ENCODE data around the gene CHST11.

Gene CHST11

GRCh38 chr12:104460041-104460719 lies 3.4 kb downstream of the CHST11 start:
- no peak for DNase-seq (ENCODE audit: low read depth)

- DNase-seq (ENCODE audit: low read depth), result no peak
These were observed 4.4 kb downstream of the CHST11 start for GRCh38 chr12:104460973-104461698.

GRCh38 chr12:104462325-104462724 lies 5.6 kb downstream of the CHST11 start:
- no peak for DNase-seq (ENCODE audit: low read depth)

DNA sequence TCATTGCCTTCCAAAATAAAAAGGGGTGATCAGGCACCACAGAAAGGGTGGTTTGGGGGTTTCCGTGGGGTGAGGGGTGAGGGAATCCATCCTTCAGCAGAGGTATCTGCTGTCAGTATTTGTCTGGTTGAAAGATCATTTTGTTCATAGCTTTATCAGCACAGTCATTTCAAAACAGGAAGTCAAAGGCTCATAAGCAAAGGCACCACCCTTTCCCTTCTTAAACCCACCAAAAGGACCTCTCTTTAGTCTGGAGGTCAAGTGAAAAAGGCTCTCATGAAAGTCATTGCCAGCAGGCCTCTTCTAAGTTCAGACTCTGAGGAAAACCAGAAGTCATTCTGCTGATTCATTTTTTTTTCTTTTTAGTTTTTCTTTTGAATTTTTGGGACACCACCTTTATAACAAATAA lies 6.2 kb downstream of the CHST11 start:
- peak; percentile 29 for DNase-seq (ENCODE audit: low read depth)

DNA sequence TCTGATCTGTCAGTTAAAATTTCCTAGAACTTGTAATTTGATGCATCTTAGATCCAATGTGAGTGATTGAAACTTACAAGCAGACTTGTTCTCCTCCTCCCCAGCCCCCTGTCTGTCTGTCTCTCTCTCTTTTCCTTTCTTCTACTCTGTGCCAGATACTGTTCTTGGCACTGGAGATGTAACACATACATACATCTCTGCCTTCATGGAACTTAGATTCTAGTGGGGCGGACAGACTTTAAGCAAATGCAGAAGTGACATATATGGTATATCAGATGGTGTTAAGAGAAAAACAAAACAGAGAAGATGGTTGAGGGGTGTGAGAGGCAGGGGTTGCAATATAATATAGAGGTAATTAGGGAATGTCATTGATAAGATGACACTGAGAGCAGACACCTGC lies 6.6 kb downstream of the CHST11 start:
- no peak for DNase-seq (ENCODE audit: low read depth)

DNA sequence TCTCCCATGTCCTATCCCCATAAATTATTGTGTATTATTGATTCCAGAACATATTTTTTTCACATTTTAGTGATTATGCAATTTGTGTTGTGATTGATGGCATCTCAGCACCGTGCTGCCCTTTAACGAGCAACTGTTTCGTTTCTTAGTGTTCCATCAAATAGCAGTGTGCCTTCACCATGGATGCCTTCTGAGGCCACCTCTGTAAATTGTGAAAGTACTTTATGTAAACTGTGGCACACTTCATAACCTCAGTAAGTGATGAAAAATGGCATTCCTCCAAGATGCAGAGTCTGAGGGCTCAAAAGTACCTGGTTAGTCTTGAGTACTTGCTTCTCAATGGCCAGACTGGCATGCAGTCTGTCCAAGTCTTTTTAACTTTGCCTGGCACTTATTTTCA lies 8.2 kb downstream of the CHST11 start:
- DNase-seq (ENCODE audit: low read depth), result no peak

GRCh38 chr12:104466709-104467345 lies 10.1 kb downstream of the CHST11 start:
- DNase-seq (ENCODE audit: low read depth), result no peak

DNA sequence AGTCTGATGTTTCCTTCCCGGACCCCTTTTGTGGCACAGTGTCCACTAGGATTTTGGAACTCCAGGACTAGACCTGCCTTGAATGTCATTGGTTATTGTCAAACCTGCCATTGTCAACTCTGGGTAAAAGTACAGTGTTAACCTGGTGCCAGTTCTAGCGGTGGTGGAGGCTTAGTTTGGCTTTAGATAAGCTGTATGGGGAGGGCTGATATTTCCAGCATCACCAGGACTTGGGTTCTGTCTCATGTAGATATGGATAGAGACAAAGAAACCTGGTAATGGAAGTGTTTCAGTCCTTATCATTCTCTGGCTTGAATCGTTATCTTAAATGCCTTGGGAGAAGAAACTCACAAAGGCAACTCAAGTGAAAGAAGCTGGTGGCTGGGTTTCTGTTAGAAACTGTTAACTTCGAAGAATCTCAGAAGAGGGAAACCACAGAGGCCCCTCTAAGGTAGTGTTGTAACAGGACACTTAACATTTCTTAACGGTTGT lies 10.6 kb downstream of the CHST11 start:
- DNase-seq (ENCODE audit: low read depth), result no peak

DNA sequence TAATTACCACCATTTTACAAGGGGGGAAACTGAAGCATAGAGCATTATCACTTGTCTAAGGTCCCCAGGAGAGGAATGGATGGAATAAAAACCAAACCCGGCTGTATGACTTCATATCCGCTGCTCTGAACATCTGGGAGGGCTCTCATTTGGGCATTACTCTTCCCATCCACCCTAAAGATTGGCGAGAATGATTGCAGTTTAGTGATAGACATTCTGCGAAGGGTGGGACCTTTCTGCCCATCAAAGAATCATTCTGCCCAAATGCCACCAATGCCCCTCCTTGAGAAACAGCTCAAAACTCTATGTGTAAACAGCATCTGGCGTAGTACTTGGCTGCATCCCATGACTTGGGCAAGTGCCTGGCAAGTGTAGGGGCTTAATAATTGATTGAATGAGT lies 11.6 kb downstream of the CHST11 start:
- DNase-seq (ENCODE audit: low read depth), result no peak

DNA sequence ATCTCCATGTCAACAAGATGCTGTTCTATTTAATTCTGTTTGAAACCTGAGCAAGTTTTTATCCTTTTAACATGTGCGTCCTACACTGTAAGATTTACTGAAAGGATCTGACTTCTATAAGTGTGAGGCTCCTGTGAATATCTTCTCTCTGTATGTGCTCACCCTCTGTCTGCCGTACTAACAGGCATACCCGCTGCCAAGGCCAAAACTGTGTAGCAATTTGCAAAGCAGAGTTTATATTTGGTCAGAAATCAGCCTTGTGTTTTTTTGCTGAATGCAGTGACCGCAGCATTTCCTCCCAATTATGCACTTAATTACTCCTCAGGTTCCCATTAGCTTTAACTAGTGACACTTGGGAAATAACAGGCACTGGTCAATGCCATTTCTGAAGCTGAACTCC lies 12.3 kb downstream of the CHST11 start:
- DNase-seq (ENCODE audit: low read depth), result no peak

DNA sequence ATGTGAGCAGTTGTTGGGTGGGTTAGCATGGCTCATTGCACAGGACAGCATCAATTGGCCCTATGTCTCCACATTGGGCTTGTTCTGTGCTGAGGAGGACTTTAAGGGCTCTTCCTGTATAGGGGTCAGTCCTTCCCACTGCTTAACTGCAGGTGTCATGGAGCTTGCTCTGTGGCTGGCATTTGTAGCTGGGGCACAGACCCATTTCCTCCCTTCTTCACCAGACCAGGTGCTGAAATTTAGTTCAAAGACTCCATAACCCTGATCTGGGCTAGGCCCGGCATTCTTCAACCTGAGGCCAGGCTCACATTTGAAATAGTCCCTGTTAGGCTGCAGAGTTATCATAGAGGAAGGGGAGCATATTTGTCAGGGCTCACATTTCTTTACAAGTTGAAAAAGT lies 12.8 kb downstream of the CHST11 start:
- no peak for DNase-seq (ENCODE audit: low read depth)

DNA sequence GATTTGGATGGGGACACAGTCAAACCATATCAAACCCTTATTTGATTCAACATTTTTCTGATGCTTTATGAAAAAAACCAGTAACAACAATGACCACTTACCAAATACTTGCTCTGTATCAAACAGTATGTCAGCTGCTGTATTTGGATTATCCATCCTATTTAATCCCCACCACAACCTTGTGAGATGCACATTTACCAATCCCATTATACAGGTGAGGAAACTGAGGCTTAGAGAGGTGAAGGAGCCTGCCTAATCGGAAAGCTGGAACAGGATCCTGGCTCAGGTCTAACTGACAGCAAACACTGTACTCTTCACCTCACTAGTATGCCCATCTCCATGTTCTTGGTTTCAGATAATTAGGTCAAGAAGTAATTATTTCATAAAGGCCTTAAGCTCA lies 13.8 kb downstream of the CHST11 start:
- no peak for DNase-seq (ENCODE audit: low read depth)

DNA sequence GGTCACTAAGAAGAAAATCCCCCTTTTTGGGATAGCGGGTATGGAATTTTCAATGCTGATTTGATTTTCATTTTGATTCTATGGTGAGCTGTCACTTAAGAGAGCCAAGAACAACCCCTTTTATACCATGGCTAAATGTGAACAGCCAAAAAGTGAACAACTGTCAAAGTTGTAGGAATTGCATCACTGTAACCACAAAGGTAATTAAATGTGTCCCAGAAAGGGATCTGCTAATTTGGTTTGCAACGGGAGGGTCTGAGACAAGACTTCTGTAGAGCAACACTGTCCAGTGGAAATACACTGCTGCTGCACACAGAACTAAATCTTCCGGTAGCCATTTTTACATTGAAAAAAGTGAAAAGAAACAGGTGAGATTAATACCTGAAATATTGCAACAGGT lies 14.6 kb downstream of the CHST11 start:
- DNase-seq (ENCODE audit: low read depth), result no peak

GRCh38 chr12:104472748-104473147 lies 16.0 kb downstream of the CHST11 start:
- DNase-seq (ENCODE audit: low read depth), result no peak

DNA sequence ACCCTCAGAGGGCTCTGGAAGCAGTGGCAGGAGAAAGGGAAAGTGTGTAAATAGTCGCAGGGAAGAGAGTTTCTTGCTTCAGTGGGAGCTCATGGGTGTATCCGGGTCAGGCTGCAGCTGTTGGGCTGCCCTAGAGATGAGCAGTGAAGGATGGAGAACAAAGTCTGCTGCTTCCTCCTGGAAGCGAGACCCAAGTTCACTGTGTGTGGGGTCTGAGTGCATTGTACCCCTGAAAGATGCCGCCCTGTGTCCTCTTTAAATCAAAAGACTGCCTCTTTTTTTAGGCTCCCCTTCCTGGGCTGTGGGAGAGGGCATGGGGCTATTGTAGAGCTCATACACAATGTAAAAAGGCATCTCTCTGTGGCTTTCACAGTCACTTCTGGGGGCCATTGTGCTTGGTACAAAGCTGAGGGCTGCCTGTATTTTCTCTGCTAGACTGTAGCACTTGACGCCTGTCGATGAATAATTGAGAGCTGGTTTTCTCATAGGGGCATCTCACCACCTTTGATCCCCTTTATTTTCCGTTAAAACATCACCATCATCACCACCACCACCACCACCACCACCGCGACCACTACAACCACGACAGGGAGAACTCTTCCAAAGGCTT lies 16.7 kb downstream of the CHST11 start:
- DNase-seq (ENCODE audit: low read depth), result no peak

- no peak for DNase-seq (ENCODE audit: low read depth)
These were observed 18.5 kb downstream of the CHST11 start for GRCh38 chr12:104475271-104475670.

- DNase-seq (ENCODE audit: low read depth), result no peak
These were observed 21.0 kb downstream of the CHST11 start for GRCh38 chr12:104477510-104478390.

DNA sequence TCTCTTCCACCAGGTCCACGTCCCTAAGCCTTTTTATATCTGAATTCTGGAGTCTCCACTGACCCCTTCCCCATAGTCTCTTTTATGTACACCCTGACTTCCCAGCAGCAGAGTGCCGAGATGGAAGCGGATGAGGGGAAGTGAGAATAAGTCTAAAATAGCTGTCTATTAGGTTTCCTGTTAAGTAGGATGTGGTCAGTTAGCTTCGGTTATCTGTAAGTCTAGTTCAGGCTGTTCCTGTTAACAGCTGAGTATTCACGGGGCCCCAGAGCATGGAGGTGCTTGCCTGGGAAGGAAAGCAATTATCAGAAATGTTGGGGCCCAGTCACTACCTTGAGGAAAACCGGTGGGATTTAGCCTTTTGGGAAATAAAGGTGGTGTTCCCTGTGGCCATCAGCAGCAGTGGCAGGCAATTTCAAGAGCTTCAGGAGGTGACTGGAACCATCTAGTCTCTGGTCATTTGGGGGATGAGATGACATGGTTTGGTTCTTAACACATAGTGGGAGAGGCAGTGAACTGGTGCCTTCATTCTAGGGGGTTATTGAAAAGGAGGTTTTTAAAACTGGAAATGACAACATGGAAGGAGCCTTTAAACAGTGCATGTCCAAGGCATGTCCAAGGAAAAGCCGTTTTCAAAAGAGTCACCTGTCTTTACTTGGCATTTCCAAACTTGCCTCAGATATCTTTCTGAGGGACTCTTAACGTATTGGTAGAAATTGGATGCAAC lies 21.8 kb downstream of the CHST11 start:
- no peak for DNase-seq (ENCODE audit: low read depth)

- DNase-seq (ENCODE audit: low read depth), result no peak
These were observed 22.4 kb downstream of the CHST11 start for GRCh38 chr12:104479123-104479662.

DNA sequence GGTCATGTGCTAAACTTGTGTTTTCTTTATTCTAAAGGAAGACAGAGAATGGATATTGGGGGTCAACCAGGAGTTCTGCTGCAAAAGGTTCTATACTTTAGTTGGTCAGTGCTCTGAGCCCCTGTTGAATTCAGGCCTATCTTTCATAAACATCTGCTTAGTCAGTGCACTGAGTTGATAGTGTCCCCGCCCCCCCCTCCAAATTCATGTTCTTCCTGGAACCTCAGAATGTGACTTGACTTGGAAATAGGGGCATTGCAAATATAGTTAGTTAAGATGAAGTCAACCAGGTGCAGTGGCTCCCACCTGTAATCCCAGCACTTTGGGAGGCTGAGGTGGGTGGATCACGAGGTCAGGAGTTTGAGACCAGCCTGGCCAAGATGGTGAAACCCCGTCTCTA lies 23.3 kb downstream of the CHST11 start:
- no peak for DNase-seq (ENCODE audit: low read depth)
